DMS53 treated with DMSO at 0.1 percent for 48 hours (cell line): ENCODE results near the gene SLC37A2.

Experiments used
- DNase-seq: peaks from one replicate; lab custom pipeline; 2025; ENCODE audit not compliant: unreplicated experiment; lab: John Stamatoyannopoulos, UW

The SLC37A2 gene

DNA sequence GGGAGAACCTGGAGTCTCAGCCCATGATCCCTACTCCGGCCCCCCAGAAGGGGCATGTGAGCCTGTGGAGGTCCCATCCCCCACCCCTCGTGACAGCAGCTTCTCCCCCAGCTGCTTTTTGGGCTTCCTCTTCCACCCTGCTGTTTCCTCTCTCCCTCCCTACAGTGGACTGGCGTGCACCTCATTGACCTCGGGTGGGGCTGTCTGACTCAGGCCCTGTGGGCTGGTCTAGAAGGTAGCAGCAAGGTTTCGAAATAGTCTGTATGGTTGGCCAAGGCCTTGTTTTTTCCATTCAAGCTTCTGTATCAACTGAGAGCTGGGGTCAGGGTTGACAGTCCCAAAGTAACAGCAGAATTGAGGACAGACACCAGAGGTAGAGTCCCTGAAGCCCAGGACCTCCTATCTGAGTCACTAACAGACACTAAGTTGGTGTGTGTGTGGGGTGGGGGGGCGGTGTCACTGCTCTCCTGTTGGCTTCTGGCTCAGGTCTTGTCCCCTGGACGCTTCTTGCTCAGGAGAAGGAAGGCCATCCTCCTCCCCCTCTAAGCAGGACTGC lies 7.7 kb downstream of the SLC37A2 start:
- no peak for DNase-seq

DNA sequence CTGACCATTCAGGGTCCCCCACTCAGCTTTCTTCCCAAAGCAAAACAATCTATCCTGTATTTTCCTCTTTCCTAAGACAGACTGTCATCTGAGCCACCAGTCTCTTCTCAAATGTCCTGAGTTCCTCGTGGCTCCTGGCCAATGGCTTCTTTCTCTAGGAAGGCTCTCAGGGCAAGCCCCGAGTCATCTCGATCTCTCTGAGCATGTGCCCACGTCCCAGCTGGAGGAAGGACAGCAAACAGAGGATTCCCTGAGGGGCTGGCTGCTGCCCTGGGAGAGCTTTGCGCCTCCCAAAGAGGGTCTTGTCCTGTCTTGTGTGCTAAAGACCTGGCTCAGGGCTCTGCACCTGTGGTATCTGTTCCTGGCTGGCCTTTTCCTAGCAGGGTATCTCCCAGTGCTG lies 8.3 kb downstream of the SLC37A2 start:
- DNase-seq: no peak

DNA sequence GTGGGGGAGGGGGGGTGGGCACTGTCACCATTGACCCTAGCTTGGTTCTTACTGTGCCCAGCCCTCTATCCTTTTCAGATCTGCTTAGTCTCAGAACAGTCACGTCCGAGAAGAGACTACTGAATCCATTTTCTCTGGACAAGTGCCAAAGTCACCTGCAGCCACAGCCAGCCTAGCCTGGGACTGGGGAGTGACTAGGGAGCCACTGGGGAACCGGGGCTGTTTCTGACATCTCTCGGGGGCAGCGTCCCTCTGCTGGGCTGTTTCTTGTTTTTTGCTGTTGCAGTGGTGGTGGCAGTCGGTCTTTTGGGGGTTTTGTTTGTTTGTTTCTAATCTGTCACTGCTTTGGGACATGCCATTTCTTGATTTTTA lies 8.7 kb downstream of the SLC37A2 start:
- no peak for DNase-seq

DNA sequence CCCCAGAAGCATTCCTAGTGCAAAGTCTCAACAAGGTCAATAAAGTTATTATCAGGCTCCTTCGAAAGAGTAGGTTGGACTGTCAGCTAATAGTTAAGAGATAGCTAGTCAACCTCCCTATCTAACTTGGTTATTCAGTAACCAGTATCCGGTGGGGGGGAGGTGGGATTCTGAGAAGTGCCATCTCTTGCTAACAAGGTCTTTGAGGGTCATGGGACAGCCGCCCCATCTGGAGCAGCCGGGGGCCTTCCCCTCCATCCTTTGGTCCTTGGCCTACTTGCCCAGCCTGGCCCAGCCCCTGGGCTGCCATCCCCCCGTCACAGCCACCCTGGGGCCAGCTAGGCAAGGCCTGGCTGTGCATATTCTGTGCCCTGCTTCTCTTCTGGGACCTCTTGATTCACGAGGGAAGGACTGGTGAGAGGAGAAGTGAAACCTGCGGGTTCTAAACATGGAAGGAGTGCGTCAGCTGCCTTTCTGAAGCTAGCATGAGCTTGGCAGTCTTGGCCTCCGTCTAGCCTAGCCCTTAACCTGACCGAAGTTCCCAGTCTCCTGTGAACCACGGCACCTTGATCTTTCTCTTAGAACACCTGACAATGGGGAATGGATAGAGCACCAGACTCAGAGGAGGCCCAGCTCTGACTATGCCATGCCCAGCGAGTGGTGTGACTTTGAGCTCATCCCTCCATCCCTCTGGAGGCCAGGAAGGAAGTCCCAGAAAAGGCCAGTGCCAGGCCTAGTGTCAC lies 9.3 kb downstream of the SLC37A2 start:
- no peak for DNase-seq

DNA sequence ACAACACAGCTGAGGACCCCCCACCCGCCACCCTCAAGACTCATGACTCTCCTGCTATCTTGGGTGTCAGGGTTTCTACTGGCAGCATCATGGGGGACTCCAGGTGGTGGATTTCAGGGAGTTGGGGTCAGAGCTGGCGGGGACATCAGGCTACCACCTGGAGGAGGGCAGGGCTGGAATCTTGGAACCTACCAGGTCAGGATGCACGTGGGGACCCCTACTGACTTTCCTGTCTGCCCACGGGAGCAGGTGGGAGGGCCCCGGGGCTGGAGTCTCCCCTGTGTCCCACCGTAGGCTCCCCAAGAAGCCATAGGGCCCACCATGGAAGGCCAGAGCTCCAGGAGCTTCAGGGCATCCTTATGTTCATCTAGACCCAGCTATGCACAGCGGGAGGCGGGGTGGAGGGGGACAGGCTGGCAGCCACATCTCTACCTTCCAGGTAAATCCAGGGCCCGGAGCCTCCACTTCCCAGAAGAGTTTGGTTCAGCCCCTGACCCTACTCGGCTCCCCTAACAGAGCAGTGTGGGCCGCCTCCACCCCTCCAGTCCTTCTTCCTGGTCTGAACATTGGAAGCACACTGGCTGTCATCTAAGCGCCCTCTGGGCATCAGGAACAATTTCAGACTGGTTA lies 10.0 kb downstream of the SLC37A2 start:
- no peak for DNase-seq

DNA sequence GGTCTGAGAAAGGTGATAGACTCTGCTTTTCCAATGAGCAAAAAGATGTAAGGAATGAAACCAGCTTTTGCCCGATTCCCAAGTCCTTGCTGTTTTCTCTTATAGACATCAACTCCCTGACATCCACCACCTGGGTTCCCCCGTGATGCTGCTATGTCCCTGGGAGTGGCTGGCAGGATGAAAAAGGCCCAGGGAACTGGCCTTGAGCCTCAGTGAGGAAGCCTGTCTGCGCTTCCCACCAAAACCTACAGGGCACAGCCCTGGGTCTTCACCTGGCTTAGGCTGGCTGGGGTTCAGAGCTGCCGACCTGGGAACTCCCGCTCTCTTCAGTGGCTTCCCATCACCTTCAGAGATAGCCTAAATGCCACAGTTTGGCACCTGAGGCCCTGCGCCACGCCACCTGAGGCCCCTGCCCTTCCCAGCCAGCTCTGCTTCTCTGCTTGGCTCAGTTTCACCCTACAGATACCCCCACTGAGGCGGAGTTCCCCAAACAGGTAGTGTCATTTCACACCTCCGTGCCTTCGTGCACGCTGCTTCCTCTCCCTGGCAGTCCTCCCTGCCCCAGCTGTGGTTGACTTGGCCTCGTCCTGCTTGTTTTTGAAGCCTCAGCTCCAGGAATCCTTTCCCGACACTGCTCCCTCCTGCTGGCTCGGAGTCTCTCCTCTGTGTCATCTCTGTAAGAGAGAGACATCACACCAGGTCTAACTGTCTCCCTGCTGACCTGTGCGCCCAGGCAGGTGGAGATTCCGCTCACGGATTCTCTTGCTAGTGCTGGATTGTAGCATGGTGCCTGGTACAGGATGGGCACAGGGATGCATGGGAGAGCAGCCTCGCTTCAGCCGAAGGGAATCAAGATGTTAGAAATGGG lies 10.7 kb downstream of the SLC37A2 start:
- DNase-seq: no peak

DNA sequence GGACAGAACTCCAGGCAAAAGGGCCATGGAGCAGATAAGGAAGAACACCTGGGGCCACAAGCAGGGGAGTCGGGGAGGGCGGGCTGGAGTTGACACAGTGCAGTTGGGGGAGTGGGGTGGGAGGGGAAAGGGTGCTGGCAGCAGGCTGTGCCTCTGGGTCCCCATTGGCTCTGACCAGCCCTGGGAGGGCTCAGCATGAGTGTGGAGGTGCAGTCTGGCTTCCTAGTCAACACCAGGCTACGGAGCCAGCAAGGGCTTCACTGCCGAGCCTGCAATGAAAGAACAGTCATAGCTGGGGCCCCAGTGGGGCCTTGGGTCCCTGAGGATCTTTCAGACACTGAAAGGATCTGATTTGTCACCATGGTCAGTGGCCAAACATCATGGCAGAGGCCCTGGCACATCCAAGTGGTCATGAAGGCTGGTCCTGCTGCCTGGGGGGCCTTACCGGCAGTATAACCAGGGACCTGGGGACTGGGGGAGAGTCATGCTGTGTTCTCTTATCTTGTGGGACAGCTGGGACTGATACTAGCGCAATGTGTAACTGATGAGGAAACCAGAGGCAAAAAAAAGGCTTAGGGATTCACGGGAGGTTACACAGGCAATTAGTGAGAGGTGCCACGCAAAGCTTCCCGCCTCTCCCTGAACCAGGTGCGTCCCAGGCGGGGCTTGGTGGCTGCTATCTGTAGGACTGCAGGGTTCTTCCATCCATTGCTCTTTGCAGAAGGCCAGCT lies 11.6 kb downstream of the SLC37A2 start:
- no peak for DNase-seq

DNA sequence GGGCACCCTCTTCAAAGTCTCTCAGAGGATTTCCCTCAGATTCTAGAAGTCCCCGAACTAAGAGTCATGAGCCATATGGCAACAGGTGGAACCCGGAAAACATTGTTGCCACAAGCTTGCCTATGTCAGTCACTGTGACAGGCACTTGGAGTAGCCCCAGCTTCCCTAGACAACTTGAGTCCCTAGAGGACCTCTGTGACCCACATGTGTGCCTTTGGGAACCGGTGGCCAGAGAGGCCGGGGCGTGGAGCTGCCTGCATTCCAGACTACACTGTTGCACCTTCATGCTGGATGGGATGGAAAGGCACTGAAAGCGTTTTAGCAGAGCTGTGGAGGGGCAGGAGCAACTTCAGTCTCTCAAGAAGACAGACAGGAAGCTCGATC lies 12.1 kb downstream of the SLC37A2 start:
- no peak for DNase-seq

DNA sequence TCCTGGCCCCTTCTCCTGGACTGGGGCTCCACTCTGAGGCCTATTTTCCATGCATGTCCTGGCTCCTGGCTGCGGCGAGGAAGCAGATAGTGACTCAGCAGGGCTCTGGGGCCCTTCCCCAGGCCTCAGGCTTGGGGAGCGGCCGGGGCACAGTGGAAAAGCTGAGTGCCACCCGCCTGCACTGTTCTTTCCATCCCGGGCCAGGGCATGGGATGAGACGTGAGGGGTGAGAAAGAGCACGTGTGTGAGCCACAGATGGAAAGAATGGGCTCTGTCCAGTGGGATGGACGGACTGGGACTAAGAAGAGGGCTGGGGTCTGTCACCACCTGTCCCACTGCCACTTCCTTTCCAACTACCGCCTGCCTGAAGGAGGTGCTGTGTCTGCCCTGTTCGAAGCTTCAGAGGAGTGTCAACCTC lies 12.8 kb downstream of the SLC37A2 start:
- DNase-seq: no peak

DNA sequence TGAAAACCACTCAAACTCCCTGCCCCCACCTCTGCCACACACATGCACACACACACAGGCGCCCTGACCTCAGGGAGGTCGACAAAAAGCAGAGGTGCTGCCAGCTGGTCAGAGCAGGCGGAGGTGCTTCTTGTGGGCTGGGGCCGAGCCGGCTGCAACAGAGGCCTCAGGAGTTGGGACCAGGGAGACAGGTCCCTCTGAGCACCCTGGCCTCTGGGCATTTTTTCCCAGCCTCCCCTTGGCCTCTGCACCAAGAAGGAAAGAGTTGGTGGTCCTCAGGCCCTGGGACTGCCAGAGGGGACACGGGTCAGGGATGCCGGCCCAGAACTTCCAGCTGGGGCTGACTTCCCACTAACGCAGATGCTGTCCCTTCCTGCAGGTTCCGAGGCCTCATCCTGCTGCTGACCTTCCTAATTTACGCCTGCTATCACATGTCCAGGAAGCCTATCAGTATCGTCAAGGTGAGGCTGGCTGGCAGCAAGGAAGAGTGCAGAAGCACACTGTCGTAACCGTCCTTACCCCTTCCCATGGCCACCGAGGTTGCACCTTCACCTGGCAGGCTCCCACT lies 13.4 kb downstream of the SLC37A2 start:
- DNase-seq: no peak

DNA sequence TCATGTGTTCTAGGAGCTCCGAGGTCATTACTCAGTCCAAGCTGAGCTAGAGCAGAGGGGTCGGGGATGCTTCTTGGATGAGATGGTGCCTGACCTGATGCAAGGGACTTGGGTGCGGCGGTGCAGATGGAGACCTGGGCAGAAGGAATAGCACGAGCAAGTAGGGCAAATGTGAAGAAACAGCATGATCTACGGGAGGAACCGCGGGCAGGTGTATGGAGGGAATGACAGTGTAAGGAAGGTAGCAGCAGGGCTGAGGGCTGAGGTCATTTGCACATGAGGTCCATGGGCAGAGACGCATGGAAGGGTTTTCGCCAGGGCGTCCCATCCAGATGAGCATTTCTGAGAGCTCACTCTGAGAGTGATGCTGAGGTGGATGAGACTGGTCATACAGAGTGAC lies 14.9 kb downstream of the SLC37A2 start:
- DNase-seq: no peak

DNA sequence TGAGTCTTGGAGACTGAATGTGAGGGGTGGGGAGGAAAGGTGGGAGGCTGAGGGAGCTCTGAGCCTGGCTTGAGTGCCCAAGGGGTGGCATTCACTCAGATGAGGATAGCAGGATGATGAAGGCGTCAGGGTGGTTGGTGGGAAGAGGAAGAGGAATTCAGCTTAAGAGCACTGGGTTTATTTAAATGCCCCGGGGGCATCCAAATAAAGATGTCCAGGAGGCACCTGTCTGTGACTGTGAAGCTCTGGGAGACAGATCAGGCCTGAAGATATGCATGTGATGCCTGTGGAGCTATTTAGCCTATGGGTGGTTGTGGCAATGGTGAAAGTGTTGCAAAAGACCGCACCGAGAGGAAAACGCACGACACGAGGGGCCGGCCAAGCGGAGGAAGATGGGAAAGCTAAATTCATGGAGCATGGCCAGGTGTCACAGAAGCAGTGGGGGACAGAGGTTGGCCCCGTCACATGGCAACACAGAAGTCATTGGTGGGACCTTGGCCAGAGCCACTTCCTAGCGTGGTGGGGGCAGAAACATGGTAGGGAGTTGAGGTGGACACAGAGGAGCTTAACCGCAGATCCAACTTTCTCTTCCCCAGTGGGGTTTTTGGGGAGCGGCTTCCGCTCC lies 15.5 kb downstream of the SLC37A2 start:
- no peak for DNase-seq

DNA sequence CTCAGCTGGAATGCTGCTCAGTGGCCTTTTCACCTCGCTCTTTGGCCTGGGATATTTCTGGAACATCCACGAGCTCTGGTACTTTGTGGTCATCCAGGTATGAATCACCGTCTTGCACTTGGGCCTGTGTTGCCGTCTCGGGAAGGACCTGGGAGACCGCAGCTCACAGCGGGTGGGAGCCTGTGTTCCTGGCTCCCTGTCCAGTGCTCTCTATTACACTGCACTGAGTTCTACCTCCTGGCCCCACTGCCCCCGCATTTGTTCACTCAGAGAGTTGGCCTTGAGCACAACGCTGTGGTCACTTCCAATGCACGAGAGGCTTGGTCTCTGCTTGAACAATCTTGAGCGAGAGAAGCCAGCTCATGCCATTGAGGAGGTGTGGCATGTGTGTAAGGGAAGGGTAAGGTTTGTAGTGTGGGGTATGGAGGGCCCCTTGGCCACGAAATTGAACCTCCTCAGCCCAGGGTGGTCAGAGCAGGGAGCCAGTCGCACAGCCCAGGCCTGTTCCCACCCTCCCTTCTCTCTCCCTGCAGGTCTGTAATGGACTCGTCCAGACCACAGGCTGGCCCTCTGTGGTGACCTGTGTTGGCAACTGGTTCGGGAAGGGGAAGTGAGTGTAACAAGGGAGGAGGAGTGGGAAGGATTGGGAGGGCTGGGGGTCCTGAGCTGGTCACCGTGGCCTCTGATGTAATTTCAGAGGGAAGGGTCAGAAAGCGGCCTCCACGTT lies 16.2 kb downstream of the SLC37A2 start:
- no peak for DNase-seq

DNA sequence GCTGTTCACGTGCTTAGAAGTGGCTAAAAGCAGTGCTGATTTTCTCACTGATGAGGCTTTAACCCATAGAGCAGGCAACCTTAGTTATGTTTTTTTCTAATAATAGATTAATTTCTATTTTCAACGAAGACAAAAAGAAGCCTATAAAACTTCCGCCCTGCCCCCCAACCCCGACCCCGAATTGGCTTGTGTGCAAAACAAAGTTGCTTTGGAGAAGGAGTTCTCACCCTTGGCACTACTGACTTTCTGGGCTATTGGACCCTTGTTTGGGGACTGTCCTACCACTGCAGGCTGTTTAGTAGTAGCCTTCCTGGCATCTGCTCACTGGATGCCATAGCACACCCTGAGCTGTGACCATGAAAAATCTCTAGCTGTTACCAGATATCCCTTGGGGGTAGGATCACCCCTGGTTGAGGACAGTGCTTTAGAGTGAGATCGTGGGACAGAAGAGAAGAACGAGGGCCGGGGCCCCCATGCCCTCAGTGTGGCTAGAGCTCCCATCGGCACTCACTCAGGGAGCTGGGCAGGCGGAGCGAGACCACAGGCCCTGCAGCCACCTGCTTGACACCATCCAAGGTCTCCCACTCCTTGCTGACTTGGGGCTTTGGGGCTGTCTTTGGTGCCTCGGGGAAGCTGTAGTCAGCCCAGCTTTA lies 16.9 kb downstream of the SLC37A2 start:
- no peak for DNase-seq

DNA sequence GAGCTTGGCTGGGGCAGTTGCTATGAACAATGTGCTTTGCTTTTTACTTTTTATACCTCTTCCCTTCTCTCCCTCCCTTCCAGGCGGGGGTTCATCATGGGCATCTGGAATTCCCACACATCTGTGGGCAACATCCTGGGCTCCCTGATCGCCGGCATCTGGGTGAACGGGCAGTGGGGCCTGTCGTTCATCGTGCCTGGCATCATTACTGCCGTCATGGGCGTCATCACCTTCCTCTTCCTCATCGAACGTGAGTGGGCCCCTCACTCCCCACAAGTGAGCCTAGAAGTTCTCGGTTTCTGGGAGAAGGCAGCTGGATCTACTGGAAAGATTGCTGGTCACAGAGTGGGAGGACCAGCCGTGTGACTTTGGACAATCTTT lies 17.4 kb downstream of the SLC37A2 start:
- DNase-seq: no peak

DNA sequence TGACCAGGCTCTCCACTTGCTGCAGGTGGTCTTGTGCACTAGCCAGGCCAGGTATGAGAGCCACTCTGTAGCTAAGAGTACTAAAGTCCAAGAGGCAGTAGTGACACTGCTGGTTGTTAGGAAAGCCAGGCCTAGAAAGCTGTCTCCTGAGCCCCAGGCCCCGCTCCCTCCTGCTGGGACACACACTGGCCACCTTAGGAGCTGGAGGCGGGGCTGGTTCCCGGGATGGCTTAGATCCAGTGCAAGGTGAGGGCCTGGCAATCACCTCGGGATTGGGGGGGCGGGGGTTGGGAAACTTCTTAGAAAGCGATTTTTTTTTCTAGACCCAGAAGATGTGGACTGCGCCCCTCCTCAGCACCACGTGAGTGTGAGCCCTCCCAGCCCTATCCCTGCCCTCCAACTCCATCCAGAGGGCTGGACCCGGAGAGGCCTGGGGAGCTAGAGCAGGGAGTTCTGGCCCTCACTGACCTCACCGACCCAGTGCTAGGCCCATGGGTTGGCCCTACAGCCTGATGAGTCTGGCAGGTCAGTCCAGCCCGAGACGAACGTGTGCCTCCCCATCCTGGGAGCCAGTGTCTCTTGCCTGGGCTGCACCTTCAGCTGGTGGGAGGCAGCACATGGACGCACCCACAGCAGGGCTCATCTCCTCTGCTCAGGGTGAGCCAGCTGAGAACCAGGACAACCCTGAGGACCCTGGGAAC lies 18.1 kb downstream of the SLC37A2 start:
- DNase-seq: no peak

DNA sequence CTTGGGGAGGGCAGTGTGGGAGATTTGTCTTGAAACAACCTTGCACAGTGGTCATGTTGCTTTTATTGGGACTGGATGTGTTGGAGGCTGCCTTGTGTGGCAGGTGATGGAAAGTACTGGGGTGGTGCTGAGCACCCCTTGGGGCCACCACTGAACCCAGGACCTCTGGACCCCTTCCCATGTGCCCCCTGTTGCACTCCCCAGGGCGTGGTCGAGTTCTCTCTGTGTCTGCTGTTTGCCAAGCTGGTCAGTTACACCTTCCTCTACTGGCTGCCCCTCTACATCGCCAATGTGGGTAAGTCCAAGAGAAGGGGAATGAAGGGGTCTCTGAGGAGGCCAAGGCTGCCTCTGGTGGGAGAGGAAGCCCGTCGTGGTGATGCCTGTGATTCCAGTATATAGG lies 18.9 kb downstream of the SLC37A2 start:
- no peak for DNase-seq

DNA sequence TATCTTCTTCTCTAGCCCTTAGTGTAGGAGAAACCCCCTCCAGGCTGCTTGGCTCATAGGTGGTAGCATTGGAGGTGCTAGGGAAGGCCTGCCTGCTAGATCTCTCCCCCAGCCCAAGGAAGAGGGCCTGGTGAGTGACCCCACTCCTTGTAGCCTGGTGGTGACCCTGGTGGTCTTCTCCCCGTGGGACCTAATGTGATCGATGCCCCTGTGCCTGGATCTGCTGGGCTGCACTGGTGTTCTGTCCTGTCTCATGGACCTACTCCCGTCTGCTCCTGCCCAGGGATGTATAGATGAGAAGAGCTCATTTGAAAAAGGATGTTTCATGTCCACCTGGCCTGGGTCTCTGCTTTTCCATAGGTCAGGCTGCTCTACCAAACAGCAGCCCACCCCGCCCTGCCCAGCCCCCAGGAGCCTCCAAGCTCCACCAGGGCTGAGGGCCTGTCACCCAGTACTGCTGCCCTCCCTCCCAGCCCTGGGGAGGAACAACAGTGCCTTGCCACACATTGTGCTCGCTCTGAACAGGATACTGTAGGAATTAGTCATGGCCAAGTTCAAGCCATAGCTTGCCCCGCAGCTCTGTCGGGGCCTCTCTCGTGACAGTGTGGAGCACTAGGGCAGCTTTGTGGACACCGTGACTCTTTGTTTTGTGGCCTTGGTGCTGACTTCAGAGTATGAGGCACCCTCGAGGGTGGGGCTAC lies 19.7 kb downstream of the SLC37A2 start:
- DNase-seq: no peak
